Astrocyte of the spinal cord (primary cell): ENCODE data around the gene C5orf15.
A peak's percentile ranks its signal among the peaks of the same experiment; 100 is the strongest.
"Not testable (repeated sequence)": the region's sequence is repeated elsewhere in the genome, so short reads cannot be mapped to it uniquely, and the experiment has no call there.

Experiments used
- DNase-seq: peaks from one replicate; pipeline ENCODE4 v3.0.0; 2011; ENCODE audit warnings: low read depth, low spot score
- H3K4me3 ChIP-seq: 2 replicates; pipeline ENCODE4 v1.5.1; 2011; ENCODE audit warnings: low read depth, mild to moderate bottlenecking, low read length, moderate library complexity
- in situ Hi-C: cut with HindIII; loops from 2 replicates; pipeline ENCODE4 v1.10.0; 2017; ENCODE audit warnings: low sequenced_read_pairs
- TF ChIP-seq, protein P1 (sequence below): IDR thresholded peaks from 2 replicates; pipeline ENCODE4 v1.5.1; 2012; ENCODE audit warnings: low read depth, mild to moderate bottlenecking, low read length, inconsistent platforms

The C5orf15 gene

DNA sequence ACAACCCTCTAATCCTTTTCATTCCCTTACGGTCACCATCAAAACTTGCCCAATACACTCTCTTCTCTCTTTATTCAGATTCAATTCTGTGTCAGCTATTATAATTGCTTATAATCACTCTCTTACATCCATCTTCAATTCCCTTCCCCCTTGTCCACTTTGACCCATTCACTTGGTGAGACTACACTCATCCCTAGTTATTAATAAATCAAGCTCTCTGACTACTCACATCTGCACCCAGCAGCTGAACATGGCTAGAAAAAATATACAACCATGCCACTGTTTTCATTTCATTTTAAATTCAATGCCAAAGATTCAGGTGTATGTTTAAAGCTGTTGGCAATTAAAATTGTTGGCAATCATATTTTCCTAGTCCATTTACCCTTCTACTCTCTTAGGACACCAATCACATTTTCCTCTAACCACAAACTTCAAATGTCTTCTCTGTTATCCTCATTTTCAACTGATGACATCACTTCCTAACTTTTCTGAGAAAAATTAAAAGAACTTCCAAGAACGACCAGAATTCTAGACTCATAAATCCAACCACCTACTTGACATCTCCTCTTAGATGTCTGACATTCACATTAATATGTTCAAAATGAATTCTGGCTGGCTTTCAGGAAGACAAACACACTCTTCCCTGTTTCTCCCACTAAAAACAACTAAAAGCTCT, 5.5 kb downstream of the C5orf15 start:
- DNase-seq: peak; percentile 80
- TF ChIP-seq, protein P1, sequence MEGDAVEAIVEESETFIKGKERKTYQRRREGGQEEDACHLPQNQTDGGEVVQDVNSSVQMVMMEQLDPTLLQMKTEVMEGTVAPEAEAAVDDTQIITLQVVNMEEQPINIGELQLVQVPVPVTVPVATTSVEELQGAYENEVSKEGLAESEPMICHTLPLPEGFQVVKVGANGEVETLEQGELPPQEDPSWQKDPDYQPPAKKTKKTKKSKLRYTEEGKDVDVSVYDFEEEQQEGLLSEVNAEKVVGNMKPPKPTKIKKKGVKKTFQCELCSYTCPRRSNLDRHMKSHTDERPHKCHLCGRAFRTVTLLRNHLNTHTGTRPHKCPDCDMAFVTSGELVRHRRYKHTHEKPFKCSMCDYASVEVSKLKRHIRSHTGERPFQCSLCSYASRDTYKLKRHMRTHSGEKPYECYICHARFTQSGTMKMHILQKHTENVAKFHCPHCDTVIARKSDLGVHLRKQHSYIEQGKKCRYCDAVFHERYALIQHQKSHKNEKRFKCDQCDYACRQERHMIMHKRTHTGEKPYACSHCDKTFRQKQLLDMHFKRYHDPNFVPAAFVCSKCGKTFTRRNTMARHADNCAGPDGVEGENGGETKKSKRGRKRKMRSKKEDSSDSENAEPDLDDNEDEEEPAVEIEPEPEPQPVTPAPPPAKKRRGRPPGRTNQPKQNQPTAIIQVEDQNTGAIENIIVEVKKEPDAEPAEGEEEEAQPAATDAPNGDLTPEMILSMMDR: no peak
- no peak overlapping the region for H3K4me3 ChIP-seq
- in situ Hi-C loops: no loop called here

DNA sequence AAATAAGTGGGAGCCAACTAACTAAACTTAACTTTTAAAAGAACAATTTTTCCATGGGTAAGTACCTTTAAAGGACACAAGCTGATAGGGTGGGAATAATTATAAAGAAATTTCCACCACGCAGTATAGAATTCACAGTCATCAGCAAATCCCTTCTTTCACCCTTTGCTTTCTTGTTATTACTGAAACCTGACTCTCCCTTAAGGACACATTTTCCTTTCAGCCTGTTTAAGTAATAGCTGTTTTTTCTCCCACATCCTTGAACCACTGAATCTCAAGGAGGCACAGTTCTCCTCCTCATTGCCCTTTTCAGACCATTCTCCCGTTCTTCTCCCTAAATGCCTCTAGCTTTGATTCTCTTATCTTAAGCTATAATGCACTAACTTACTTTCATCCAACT, 6.3 kb downstream of the C5orf15 start:
- DNase-seq: peak; percentile 53
- TF ChIP-seq, protein P1: no peak
- no peak overlapping the region for H3K4me3 ChIP-seq
- in situ Hi-C loops: no loop called here

DNA sequence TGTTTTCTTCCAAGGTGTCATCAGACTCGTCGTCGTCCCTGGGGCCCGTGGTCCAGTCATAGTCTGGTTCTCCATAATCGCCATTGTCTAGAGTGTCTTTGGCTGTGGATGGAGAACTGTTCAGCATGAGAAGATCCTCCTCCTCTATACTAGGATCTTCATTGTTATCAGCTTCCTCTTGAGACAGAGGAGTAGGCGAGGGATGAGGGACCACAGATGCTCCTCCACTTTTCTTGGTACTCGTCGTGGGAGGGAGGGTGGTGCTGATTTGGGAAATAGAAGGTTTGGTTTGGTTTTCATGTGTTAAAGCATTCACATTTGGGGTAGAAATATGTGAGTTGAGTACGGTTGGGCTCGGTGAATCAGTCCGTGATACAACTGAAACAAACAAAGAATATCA, 8.8 kb downstream of the C5orf15 start:
- DNase-seq: no peak
- TF ChIP-seq, protein P1: no peak
- H3K4me3 ChIP-seq: no peak overlapping the region
- in situ Hi-C loops: no loop called here

DNA sequence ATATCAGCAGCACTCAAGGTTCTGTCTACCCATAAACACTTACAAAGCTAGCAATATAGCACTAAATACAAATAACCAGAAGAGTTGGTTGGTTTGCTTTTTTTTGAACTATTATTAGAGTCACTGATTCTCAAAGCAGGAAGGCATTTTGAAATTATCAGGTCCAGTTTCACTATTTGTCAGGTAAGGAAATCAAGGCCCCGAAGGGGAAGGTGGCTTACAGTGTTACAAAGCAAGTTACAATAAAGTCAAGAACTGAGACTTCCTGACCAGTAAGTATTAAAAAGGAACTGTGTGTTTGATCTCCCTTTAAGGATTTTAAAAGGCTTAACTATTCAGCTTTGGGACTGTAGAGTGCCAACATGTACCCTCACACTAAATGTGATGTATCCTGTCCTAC, 10.8 kb downstream of the C5orf15 start:
- in situ Hi-C loops: no loop called here
- TF ChIP-seq, protein P1: no peak
- no peak for DNase-seq
- H3K4me3 ChIP-seq: no peak overlapping the region

DNA sequence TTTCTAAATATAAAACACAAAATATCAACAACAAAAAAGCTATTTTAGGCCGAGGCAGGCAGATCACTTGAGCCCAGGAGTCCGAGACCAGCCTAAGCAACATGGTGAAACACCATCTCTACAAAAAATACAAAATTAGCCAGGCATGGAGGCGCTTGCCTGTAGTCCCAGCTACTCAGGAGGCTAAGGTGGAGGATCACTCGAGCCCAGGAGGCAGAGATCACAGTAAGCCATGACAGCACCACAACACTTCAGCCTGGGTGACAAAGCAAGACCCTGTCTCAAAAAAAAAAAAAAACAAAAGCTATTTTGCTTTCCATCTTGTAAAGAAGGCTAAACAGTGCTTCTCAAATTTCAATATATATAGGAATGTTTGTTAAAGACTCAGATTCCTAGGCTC, 11.3 kb downstream of the C5orf15 start:
- in situ Hi-C loops: no loop called here
- TF ChIP-seq, protein P1: no peak

DNA sequence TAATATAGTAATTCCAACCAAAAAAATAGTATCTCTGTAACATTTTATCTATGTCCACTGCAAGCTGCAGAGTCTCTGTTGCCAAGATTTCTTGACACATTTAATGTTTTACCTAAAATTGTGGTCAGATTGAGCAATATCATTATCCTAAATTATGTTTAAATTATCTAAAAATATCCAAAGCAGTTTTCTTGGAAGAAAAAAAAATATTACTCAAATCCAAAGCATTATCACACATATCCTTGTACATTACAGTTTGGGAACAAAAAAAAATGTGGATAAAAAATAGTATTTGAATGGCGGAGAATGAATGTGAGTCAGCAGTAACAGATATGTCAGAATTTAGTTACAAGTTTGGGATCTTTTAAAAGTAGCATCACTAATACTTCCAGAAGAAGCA, 12.2 kb downstream of the C5orf15 start:
- in situ Hi-C loops, H3K4me3 ChIP-seq, DNase-seq: not testable (repeated sequence)

More for the DNA sequence above, 11.3 kb downstream of the C5orf15 start:
- no peak for DNase-seq
- no peak overlapping the region for H3K4me3 ChIP-seq

DNA sequence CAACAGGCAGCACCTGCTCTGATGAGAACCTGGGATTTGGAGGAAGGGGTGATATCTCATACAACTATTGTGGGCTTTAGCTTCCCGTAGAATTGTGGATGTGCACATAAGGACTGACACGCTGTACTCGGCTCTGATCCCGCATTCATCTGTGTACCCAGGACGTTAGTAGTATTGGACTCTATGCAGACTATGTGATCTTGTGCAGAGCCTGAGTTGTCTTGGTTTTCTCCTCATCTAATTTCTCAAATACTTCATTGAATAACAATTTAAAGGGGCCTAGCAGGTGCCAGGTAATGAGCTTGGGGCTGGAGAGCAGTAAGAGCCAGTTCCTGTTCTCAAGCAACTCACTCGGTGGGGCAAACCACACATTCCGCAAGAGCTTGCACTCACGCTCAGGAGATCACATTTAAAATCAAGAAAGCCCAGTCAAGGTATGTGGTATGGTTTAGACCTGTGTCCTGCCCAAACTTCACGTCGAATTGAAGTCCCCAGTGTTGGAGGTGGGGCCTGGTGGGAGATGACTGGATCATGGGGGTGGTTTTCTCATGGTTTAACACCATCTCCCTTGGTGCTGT, 14.8 kb downstream of the C5orf15 start:
- peak; percentile 21 for DNase-seq
- no peak overlapping the region for H3K4me3 ChIP-seq
- in situ Hi-C loops: no loop called here
- TF ChIP-seq, protein P1: no peak
